ENCODE measurements around the gene PDE7B.

The PDE7B gene

GRCh38 chr6:136113736-136114173, 262.3 kb downstream of the PDE7B start:
- in situ Hi-C loops (cut with HindIII; ENCODE audit: low pct_ligation_motif_present, low sequenced_read_pairs): no loop called here
- no peak for TF ChIP-seq CTCF (IDR thresholded peaks at IDR 0.05; ENCODE audit: low read depth, low read length, missing control alignments)
- DNase-seq: peak; percentile 93
- Histone ChIP-seq H3K27ac (peak overlapping the region; percentile 32), H3K4me3 (ENCODE audit: low read depth, low read length) (no peak overlapping the region), H3K27me3 (replicated peaks) (no peaks in the 10 kb centered on the region), H3K36me3 (replicated peaks) (no peaks in the 10 kb centered on the region)

- DNase-seq: no peak
- in situ Hi-C loops (cut with HindIII; ENCODE audit: low pct_ligation_motif_present, low sequenced_read_pairs): no loop called here
- Histone ChIP-seq H3K36me3 (replicated peaks) (no peaks in the 10 kb centered on the region), H3K27ac (no peak overlapping the region), H3K27me3 (replicated peaks) (no peaks in the 10 kb centered on the region), H3K4me3 (ENCODE audit: low read depth, low read length) (no peak overlapping the region)
- no peak for TF ChIP-seq CTCF (IDR thresholded peaks at IDR 0.05; ENCODE audit: low read depth, low read length, missing control alignments)
These were observed 263.2 kb downstream of the PDE7B start for GRCh38 chr6:136114661-136115060.

- in situ Hi-C loops (cut with HindIII; ENCODE audit: low pct_ligation_motif_present, low sequenced_read_pairs): no loop called here
- Histone ChIP-seq H3K36me3 (replicated peaks) (no peaks in the 10 kb centered on the region), H3K27ac (no peak overlapping the region), H3K4me3 (ENCODE audit: low read depth, low read length) (no peak overlapping the region), H3K27me3 (replicated peaks) (no peaks in the 10 kb centered on the region)
- no peak for DNase-seq
- no peak for TF ChIP-seq CTCF (IDR thresholded peaks at IDR 0.05; ENCODE audit: low read depth, low read length, missing control alignments)
These were observed 264.4 kb downstream of the PDE7B start for GRCh38 chr6:136115941-136116340.

- TF ChIP-seq CTCF (IDR thresholded peaks at IDR 0.05; ENCODE audit: low read depth, low read length, missing control alignments): no peak
- in situ Hi-C loops (cut with HindIII; ENCODE audit: low pct_ligation_motif_present, low sequenced_read_pairs): no loop called here
- H3K27me3 ChIP-seq (replicated peaks): no peaks in the 10 kb centered on the region
- no peak overlapping the region for H3K4me3 ChIP-seq (ENCODE audit: low read depth, low read length)
- no peak for DNase-seq
- H3K27ac ChIP-seq: no peak overlapping the region
- no peaks in the 10 kb centered on the region for H3K36me3 ChIP-seq (replicated peaks)
These were observed 265.6 kb downstream of the PDE7B start for GRCh38 chr6:136117081-136117480.

GRCh38 chr6:136118787-136119186, 267.3 kb downstream of the PDE7B start:
- no peaks in the 10 kb centered on the region for H3K27me3 ChIP-seq (replicated peaks)
- H3K27ac ChIP-seq: no peak overlapping the region
- in situ Hi-C loops (cut with HindIII; ENCODE audit: low pct_ligation_motif_present, low sequenced_read_pairs): no loop called here
- H3K4me3 ChIP-seq (ENCODE audit: low read depth, low read length): no peak overlapping the region
- H3K36me3 ChIP-seq (replicated peaks): no peaks in the 10 kb centered on the region
- DNase-seq: no peak
- no peak for TF ChIP-seq CTCF (IDR thresholded peaks at IDR 0.05; ENCODE audit: low read depth, low read length, missing control alignments)

- TF ChIP-seq CTCF (IDR thresholded peaks at IDR 0.05; ENCODE audit: low read depth, low read length, missing control alignments): no peak
These were observed 272.0 kb downstream of the PDE7B start for GRCh38 chr6:136123468-136123867.

More at GRCh38 chr6:136123468-136123867, 272.0 kb downstream of the PDE7B start:
- in situ Hi-C loops (cut with HindIII; ENCODE audit: low pct_ligation_motif_present, low sequenced_read_pairs): no loop called here
- no peak overlapping the region for H3K4me3 ChIP-seq (ENCODE audit: low read depth, low read length)
- H3K27me3 ChIP-seq (replicated peaks): no peaks in the 10 kb centered on the region
- H3K36me3 ChIP-seq (replicated peaks): no peaks in the 10 kb centered on the region
- DNase-seq: no peak
- no peak overlapping the region for H3K27ac ChIP-seq

Data from brain microvascular endothelial cell (primary cell).